Hepatocyte (in vitro differentiated cells): ENCODE measurements around the gene PPP2R5C.

ENCODE experiments used
- CTCF ChIP-seq: fragments of 200-600 bp; sonication (generic); IDR thresholded peaks from 2 replicates; pipeline ENCODE4 v1.5.1; 2016; ENCODE audit warnings: antibody characterized with exemption, mild to moderate bottlenecking; ENCODE audit not compliant: poor library complexity
- EZH2 ChIP-seq: fragments of 200-600 bp; sonication (generic); IDR thresholded peaks from 2 replicates; pipeline ENCODE4 v1.6.1; 2016; ENCODE audit warnings: antibody characterized with exemption, mild to moderate bottlenecking, borderline replicate concordance

- no peak for TF ChIP-seq EZH2
- TF ChIP-seq CTCF = no peak
Observed at GRCh38 chr14:101757064-101757838, 4.3 kb upstream of the PPP2R5C start.
